Activated CD8-positive, alpha-beta memory T cell treated with anti-CD3 and anti-CD28 coated beads, Interleukin-2, amount 50 U/mL, for 24 hours (primary cell): Measurements from ENCODE around the gene ACAD8.

Experiments used
- DNase-seq: peaks from one replicate; pipeline ENCODE4 v3.0.0-alpha.2; 2020; ENCODE audit errors: extremely low read depth

Gene ACAD8

GRCh38 chr11:134290646-134291045 lies 37.3 kb downstream of the ACAD8 start:
- no peak for DNase-seq

GRCh38 chr11:134291196-134291595 lies 37.8 kb downstream of the ACAD8 start:
- DNase-seq: no peak

- no peak for DNase-seq
These were observed 39.3 kb downstream of the ACAD8 start for GRCh38 chr11:134292661-134293060.

- no peak for DNase-seq
These were observed 40.0 kb downstream of the ACAD8 start for GRCh38 chr11:134293119-134294113.

- no peak for DNase-seq
These were observed 41.3 kb downstream of the ACAD8 start for GRCh38 chr11:134294664-134295063.

- DNase-seq: no peak
These were observed 58.9 kb downstream of the ACAD8 start for GRCh38 chr11:134312223-134312622.

GRCh38 chr11:134312807-134313206 lies 59.4 kb downstream of the ACAD8 start:
- DNase-seq: no peak

GRCh38 chr11:134313379-134313778 lies 60.0 kb downstream of the ACAD8 start:
- DNase-seq: no peak

- no peak for DNase-seq
These were observed 60.6 kb downstream of the ACAD8 start for GRCh38 chr11:134313821-134314607.
